ENCODE data around the gene NKIRAS1.

GRCh38 chr3:23859012-23859743 lies 57.6 kb downstream of the NKIRAS1 start:
- TF ChIP-seq, protein P1, sequence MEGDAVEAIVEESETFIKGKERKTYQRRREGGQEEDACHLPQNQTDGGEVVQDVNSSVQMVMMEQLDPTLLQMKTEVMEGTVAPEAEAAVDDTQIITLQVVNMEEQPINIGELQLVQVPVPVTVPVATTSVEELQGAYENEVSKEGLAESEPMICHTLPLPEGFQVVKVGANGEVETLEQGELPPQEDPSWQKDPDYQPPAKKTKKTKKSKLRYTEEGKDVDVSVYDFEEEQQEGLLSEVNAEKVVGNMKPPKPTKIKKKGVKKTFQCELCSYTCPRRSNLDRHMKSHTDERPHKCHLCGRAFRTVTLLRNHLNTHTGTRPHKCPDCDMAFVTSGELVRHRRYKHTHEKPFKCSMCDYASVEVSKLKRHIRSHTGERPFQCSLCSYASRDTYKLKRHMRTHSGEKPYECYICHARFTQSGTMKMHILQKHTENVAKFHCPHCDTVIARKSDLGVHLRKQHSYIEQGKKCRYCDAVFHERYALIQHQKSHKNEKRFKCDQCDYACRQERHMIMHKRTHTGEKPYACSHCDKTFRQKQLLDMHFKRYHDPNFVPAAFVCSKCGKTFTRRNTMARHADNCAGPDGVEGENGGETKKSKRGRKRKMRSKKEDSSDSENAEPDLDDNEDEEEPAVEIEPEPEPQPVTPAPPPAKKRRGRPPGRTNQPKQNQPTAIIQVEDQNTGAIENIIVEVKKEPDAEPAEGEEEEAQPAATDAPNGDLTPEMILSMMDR (IDR thresholded peaks at IDR 0.05), result no peak
- no peak for TF ChIP-seq EZH2phosphoT487 (IDR thresholded peaks at IDR 0.05)

Measured in neural progenitor cell (in vitro differentiated cells).